H9 (cell line): ENCODE results near the gene TCERG1L. TPM values are rescaled to one million over a fixed set of nuclear protein-coding genes. Genes with fewer than 3 reads are reported as not detected.

Source experiments
- DNase-seq: peaks from one replicate; pipeline ENCODE4 v3.0.0-alpha.2; 2017
- H2AFZ ChIP-seq: one replicate; pipeline ENCODE4 v1.6.1; 2013; ENCODE audit warnings: mild to moderate bottlenecking, low read length, control low read depth, moderate library complexity
- H2AK5ac ChIP-seq: 2 replicates; pipeline ENCODE4 v1.6.1; 2013; ENCODE audit warnings: low read length, control low read depth, mixed read lengths; ENCODE audit not compliant: insufficient read length
- H2BK120ac ChIP-seq: one replicate; pipeline ENCODE4 v1.6.1; 2013; ENCODE audit warnings: low read depth, mild to moderate bottlenecking, low read length, control low read depth, inconsistent platforms; ENCODE audit not compliant: poor library complexity, severe bottlenecking
- H2BK12ac ChIP-seq: 2 replicates; pipeline ENCODE4 v1.6.1; 2013; ENCODE audit warnings: low read length, control low read depth, mixed read lengths, low read depth; ENCODE audit not compliant: insufficient read length
- H2BK15ac ChIP-seq: 2 replicates; pipeline ENCODE4 v1.6.1; 2013; ENCODE audit warnings: low read depth, low read length, control low read depth
- H2BK20ac ChIP-seq: one replicate; pipeline ENCODE4 v1.6.1; 2013; ENCODE audit warnings: low read depth, mild to moderate bottlenecking, low read length, control low read depth, inconsistent platforms; ENCODE audit not compliant: poor library complexity, severe bottlenecking
- H2BK5ac ChIP-seq: 2 replicates; pipeline ENCODE4 v1.6.1; 2013; ENCODE audit warnings: low read length, control low read depth, mixed read lengths; ENCODE audit not compliant: insufficient read length
- H3K14ac ChIP-seq: 2 replicates; pipeline ENCODE4 v1.6.1; 2013; ENCODE audit warnings: low read length, control low read depth; ENCODE audit not compliant: insufficient read depth
- H3K18ac ChIP-seq: 2 replicates; pipeline ENCODE4 v1.6.1; 2013; ENCODE audit warnings: low read depth, mild to moderate bottlenecking, mixed read lengths, low read length, control low read depth; ENCODE audit not compliant: insufficient read length
- H3K23ac ChIP-seq: 2 replicates; pipeline ENCODE4 v1.6.1; 2013; ENCODE audit warnings: low read length, control low read depth, mixed read lengths, low read depth; ENCODE audit not compliant: insufficient read length
- H3K23me2 ChIP-seq: 2 replicates; pipeline ENCODE4 v1.6.1; 2013; ENCODE audit warnings: low read depth, mild to moderate bottlenecking, mixed read lengths, low read length, control low read depth; ENCODE audit not compliant: insufficient read length, poor library complexity, severe bottlenecking
- H3K27ac ChIP-seq: 2 replicates; pipeline ENCODE4 v1.5.1; 2013; ENCODE audit warnings: low read length, control low read depth, mixed read lengths, low read depth; ENCODE audit not compliant: insufficient read length
- H3K27me3 ChIP-seq: 2 replicates; pipeline ENCODE4 v1.6.1; 2013; ENCODE audit warnings: low read length, control low read depth, inconsistent platforms; ENCODE audit not compliant: insufficient read depth
- H3K4ac ChIP-seq: 2 replicates; pipeline ENCODE4 v1.6.1; 2013; ENCODE audit warnings: low read depth, mild to moderate bottlenecking, control low read depth, inconsistent platforms, low read length, moderate library complexity
- H3K4me1 ChIP-seq: 2 replicates; pipeline ENCODE4 v1.6.1; 2013; ENCODE audit warnings: low read length, control low read depth, inconsistent platforms; ENCODE audit not compliant: insufficient read depth
- H3K4me2 ChIP-seq: 2 replicates; pipeline ENCODE4 v1.6.1; 2013; ENCODE audit warnings: low read length, control low read depth, mixed read lengths; ENCODE audit not compliant: insufficient read length, insufficient read depth
- H3K56ac ChIP-seq: 2 replicates; pipeline ENCODE4 v1.6.1; 2013; ENCODE audit warnings: low read depth, mild to moderate bottlenecking, mixed read lengths, low read length, control low read depth; ENCODE audit not compliant: insufficient read length
- H3K79me1 ChIP-seq: 2 replicates; pipeline ENCODE4 v1.6.1; 2013; ENCODE audit warnings: low read depth, mild to moderate bottlenecking, moderate library complexity, low read length, control low read depth, inconsistent platforms; ENCODE audit not compliant: insufficient read depth, poor library complexity, severe bottlenecking
- H3K79me2 ChIP-seq: 2 replicates; pipeline ENCODE4 v1.6.1; 2013; ENCODE audit warnings: low read length, control low read depth, inconsistent platforms; ENCODE audit not compliant: insufficient read depth
- H3K9ac ChIP-seq: 2 replicates; pipeline ENCODE4 v1.6.1; 2013; ENCODE audit warnings: low read length, control low read depth, mixed read lengths; ENCODE audit not compliant: insufficient read length; ENCODE audit errors: extremely low read depth
- H3K9me3 ChIP-seq: one replicate; pipeline ENCODE4 v1.6.1; 2013; ENCODE audit warnings: low read depth, low read length, inconsistent platforms; ENCODE audit not compliant: control insufficient read depth
- H3T11ph ChIP-seq: one replicate; pipeline ENCODE4 v1.6.1; 2013; ENCODE audit warnings: mild to moderate bottlenecking, low read length, control low read depth, inconsistent platforms
- H4K20me1 ChIP-seq: one replicate; pipeline ENCODE4 v1.6.1; 2013; ENCODE audit not compliant: control insufficient read depth, insufficient read length, insufficient read depth
- H4K5ac ChIP-seq: 2 replicates; pipeline ENCODE4 v1.6.1; 2013; ENCODE audit warnings: low read depth, mild to moderate bottlenecking, mixed read lengths, low read length, control low read depth; ENCODE audit not compliant: insufficient read length
- H4K8ac ChIP-seq: replicated peaks from 2 replicates; pipeline ENCODE4 v1.6.1; 2013; ENCODE audit warnings: low read length, control low read depth, mixed read lengths, low read depth; ENCODE audit not compliant: insufficient read length
- H4K91ac ChIP-seq: 2 replicates; pipeline ENCODE4 v1.6.1; 2013; ENCODE audit warnings: low read depth, mild to moderate bottlenecking, moderate library complexity, mixed read lengths, low read length, control low read depth; ENCODE audit not compliant: insufficient read length
- H3K27ac Mint-ChIP-seq, 3 experiments: 2 replicates in 2 of 3; 3 replicates in 1 of 3; pipeline ENCODE4 v1.8.0; 2020 to 2021; ENCODE audit warnings: mixed read lengths in 3 of 3, mild to moderate bottlenecking in 1 of 3, moderate library complexity in 1 of 3
- H3K27me3 Mint-ChIP-seq: 2 replicates; pipeline ENCODE4 v1.8.0; 2021; ENCODE audit warnings: low read depth, mild to moderate bottlenecking, moderate library complexity, mixed read lengths
- H3K36me3 Mint-ChIP-seq, 3 experiments: 2 replicates in 2 of 3; 3 replicates in 1 of 3; pipeline ENCODE4 v1.8.0; 2020 to 2021; ENCODE audit warnings: low read depth in 3 of 3, mixed read lengths in 3 of 3; ENCODE audit not compliant: insufficient read depth in 1 of 3
- H3K4me1 Mint-ChIP-seq, 2 experiments: 2 replicates each; pipeline ENCODE4 v1.8.0; 2020; ENCODE audit warnings: mixed read lengths in 2 of 2
- H3K4me3 Mint-ChIP-seq, 2 experiments: 2 replicates in 1 of 2; 3 replicates in 1 of 2; pipeline ENCODE4 v1.8.0; 2020 to 2021; ENCODE audit warnings: mild to moderate bottlenecking in 2 of 2, mixed read lengths in 2 of 2, moderate library complexity in 1 of 2
- H3K9me3 Mint-ChIP-seq, 2 experiments: 2 replicates in 1 of 2; 3 replicates in 1 of 2; pipeline ENCODE4 v1.8.0; 2020; ENCODE audit warnings: mild to moderate bottlenecking in 2 of 2, mixed read lengths in 2 of 2, moderate library complexity in 1 of 2
- WGBS: extraction: QIAGEN DNeasy Blood & Tissue Kit; methylation state at CpG from one replicate; pipeline ENCODE4 v1.1.7; 2013; ENCODE audit warnings: missing lambda C conversion rate, low lambda C conversion rate, mixed read lengths; ENCODE audit not compliant: insufficient read length; ENCODE audit errors: extremely low coverage; 5-methylcytosine and 5-hydroxymethylcytosine counted together
- total RNA-seq: library from RNA; stranded (reverse); gene quantifications from 2 replicates; pipeline ENCODE4 v1.2.1, GENCODE V29; 2021
- TF ChIP-seq, protein P1 (sequence below): fragments of 200-600 bp; sonication (generic); conservative IDR thresholded peaks from 3 replicates; pipeline ENCODE4 v1.8.0; 2021; ENCODE audit warnings: antibody characterized with exemption, mild to moderate bottlenecking

The TCERG1L gene
- total RNA-seq, 1 experiment from 2014 or later, result 3.3 TPM

GRCh38 chr10:131143425-131144165 is 167.9 kb downstream of the TCERG1L start:
- Histone ChIP-seq H4K91ac (no peak overlapping the region), H4K8ac (no peak overlapping the region), H3K14ac (no peak overlapping the region; the same call in 1 of the 2 replicates), H4K20me1 (no peaks in the 10 kb centered on the region), H3K9ac (no peak overlapping the region), H3K9me3 (no peaks in the 10 kb centered on the region), H3K18ac (no peak overlapping the region), H3K56ac (no peak overlapping the region), H3K79me2 (no peaks in the 10 kb centered on the region), H2BK12ac (no peak overlapping the region), H4K5ac (no peak overlapping the region), H3K27me3 (no peaks in the 10 kb centered on the region), H2BK5ac (no peak overlapping the region), H3K4me2 (no peak overlapping the region), H2BK15ac (no peak overlapping the region), H2BK120ac (no peak overlapping the region), H3K79me1 (no peaks in the 10 kb centered on the region), H3T11ph (no peak overlapping the region), H3K4me1 (no peaks in the 10 kb centered on the region), H3K23me2 (no peaks in the 10 kb centered on the region), H3K4ac (no peak overlapping the region), H3K27ac (no peak overlapping the region), H2AFZ (no peak overlapping the region), H2BK20ac (no peak overlapping the region), H2AK5ac (no peak overlapping the region), H3K23ac (no peak overlapping the region)
- DNase-seq, result no peak
- Mint-ChIP-seq H3K36me3 (peaks cover 3 to 16% (median 7%) of the 10 kb centered on the region in 3 experiments; a peak in 5 of 7 replicates), H3K4me1 (peaks cover 25 to 44% of the 10 kb centered on the region in 2 experiments), H3K4me3 (no peak overlapping the region; a peak in 1 of 5 replicates), H3K27ac (peak overlapping the region in 1 of 3 experiments; percentile 76; a peak in 4 of 7 replicates), H3K27me3 (peaks cover 2% of the 10 kb centered on the region; the same call in 1 of the 2 replicates), H3K9me3 (peaks cover 0 to 11% of the 10 kb centered on the region in 2 experiments; a peak in 3 of 5 replicates)
- no CpG with 5 or more reads among the region's 25 CpGs for WGBS
- TF ChIP-seq, protein P1, sequence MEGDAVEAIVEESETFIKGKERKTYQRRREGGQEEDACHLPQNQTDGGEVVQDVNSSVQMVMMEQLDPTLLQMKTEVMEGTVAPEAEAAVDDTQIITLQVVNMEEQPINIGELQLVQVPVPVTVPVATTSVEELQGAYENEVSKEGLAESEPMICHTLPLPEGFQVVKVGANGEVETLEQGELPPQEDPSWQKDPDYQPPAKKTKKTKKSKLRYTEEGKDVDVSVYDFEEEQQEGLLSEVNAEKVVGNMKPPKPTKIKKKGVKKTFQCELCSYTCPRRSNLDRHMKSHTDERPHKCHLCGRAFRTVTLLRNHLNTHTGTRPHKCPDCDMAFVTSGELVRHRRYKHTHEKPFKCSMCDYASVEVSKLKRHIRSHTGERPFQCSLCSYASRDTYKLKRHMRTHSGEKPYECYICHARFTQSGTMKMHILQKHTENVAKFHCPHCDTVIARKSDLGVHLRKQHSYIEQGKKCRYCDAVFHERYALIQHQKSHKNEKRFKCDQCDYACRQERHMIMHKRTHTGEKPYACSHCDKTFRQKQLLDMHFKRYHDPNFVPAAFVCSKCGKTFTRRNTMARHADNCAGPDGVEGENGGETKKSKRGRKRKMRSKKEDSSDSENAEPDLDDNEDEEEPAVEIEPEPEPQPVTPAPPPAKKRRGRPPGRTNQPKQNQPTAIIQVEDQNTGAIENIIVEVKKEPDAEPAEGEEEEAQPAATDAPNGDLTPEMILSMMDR, result no peak
